Glutamatergic neuron (in vitro differentiated cells): ENCODE data around the gene TMEM150B. TPM values are rescaled to one million over a fixed set of nuclear protein-coding genes. Genes with fewer than 3 reads are reported as not detected.

Experiments used
- DNase-seq: peaks from one replicate; pipeline ENCODE4 v3.0.0; 2022
- H3K27ac Mint-ChIP-seq: one replicate; pipeline ENCODE4 v1.8.0; 2020; ENCODE audit warnings: mild to moderate bottlenecking, mixed read lengths, inconsistent platforms; ENCODE audit not compliant: unreplicated experiment
- H3K27me3 Mint-ChIP-seq: one replicate; pipeline ENCODE4 v1.8.0; 2020; ENCODE audit warnings: mild to moderate bottlenecking, moderate library complexity, mixed read lengths, inconsistent platforms; ENCODE audit not compliant: unreplicated experiment
- H3K36me3 Mint-ChIP-seq: one replicate; pipeline ENCODE4 v1.8.0; 2020; ENCODE audit warnings: mild to moderate bottlenecking, mixed read lengths, inconsistent platforms; ENCODE audit not compliant: unreplicated experiment
- H3K4me1 Mint-ChIP-seq: one replicate; pipeline ENCODE4 v1.8.0; 2020; ENCODE audit warnings: mild to moderate bottlenecking, low read depth, mixed read lengths, inconsistent platforms; ENCODE audit not compliant: unreplicated experiment
- H3K4me3 Mint-ChIP-seq: one replicate; pipeline ENCODE4 v1.8.0; 2020; ENCODE audit warnings: mild to moderate bottlenecking, mixed read lengths, inconsistent platforms; ENCODE audit not compliant: unreplicated experiment
- H3K9me3 Mint-ChIP-seq: one replicate; pipeline ENCODE4 v1.8.0; 2020; ENCODE audit warnings: mild to moderate bottlenecking, moderate library complexity, mixed read lengths, inconsistent platforms; ENCODE audit not compliant: unreplicated experiment
- total RNA-seq: library from RNA; stranded (reverse); fragmentation: NEBNext Ultra II Directional; extraction: Animal tissue kit (Norgen Biotek cat#: 25700); gene quantifications from one replicate; pipeline ENCODE4 v1.2.1, GENCODE V29; 2021; ENCODE audit not compliant: unreplicated experiment
- TF ChIP-seq, protein P1 (sequence below): fragments of 200-600 bp; sonication (generic); IDR thresholded peaks from one replicate; pipeline ENCODE4 v1.5.0; 2021; ENCODE audit not compliant: partially characterized antibody, unreplicated experiment

TMEM150B gene
- total RNA-seq, 1 donor from 2014 or later: not detected

GRCh38 chr19:55270172-55270942 is 54.8 kb downstream of the TMEM150B start:
- Mint-ChIP-seq H3K4me1 (peaks cover 6% of the 10 kb centered on the region), H3K9me3 (peaks cover 7% of the 10 kb centered on the region), H3K27me3 (peaks cover 7% of the 10 kb centered on the region), H3K4me3 (no peak overlapping the region), H3K27ac (no peak overlapping the region), H3K36me3 (peaks cover 11% of the 10 kb centered on the region)
- no peak for DNase-seq
- TF ChIP-seq, protein P1, sequence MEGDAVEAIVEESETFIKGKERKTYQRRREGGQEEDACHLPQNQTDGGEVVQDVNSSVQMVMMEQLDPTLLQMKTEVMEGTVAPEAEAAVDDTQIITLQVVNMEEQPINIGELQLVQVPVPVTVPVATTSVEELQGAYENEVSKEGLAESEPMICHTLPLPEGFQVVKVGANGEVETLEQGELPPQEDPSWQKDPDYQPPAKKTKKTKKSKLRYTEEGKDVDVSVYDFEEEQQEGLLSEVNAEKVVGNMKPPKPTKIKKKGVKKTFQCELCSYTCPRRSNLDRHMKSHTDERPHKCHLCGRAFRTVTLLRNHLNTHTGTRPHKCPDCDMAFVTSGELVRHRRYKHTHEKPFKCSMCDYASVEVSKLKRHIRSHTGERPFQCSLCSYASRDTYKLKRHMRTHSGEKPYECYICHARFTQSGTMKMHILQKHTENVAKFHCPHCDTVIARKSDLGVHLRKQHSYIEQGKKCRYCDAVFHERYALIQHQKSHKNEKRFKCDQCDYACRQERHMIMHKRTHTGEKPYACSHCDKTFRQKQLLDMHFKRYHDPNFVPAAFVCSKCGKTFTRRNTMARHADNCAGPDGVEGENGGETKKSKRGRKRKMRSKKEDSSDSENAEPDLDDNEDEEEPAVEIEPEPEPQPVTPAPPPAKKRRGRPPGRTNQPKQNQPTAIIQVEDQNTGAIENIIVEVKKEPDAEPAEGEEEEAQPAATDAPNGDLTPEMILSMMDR: no peak

DNA sequence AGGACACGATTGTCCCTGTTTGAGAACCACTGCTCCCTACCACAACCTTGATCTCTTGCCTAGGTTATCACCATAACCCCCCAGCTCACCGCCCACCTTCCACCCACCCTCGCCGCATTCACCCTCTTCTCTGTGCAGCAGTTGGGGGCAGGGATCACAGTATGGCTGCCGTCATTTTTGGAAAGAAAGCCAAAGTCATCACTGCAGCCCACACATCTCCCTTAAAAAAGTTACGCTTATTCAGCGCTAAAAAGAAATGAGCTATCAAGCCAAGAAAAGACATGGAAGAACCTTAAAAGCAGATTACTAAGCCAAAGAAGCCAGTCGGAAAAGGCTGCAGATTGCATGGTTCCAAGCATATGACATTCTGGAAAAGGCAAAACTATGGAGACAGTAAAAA is 55.8 kb downstream of the TMEM150B start:
- Mint-ChIP-seq H3K36me3 (peaks cover 11% of the 10 kb centered on the region), H3K9me3 (peaks cover 7% of the 10 kb centered on the region), H3K4me3 (no peak overlapping the region), H3K4me1 (peaks cover 3% of the 10 kb centered on the region), H3K27ac (no peak overlapping the region), H3K27me3 (peaks cover 7% of the 10 kb centered on the region)
- no peak for DNase-seq
- TF ChIP-seq, protein P1: no peak

DNA sequence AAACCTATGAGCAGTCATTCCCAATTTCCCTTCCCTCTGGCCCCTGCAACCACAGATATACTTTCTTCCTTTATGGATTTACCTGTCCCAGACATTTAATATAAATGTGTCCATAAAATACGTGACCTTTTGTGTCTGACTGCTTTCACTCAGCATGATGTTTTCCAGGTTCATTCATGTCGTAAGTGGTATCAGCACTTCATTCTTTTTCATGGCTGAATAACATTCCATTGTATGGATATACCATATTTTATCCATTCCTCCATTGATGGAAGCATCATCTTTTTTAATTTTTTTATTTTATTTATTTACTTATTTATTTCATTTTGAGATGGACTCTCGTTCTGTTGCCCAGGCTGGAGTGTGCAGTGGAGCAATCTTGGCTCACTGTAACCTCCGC is 58.3 kb downstream of the TMEM150B start:
- H3K4me1 Mint-ChIP-seq: no peaks in the 10 kb centered on the region
- peaks cover 10% of the 10 kb centered on the region for H3K9me3 Mint-ChIP-seq
- H3K4me3 Mint-ChIP-seq: no peak overlapping the region
- H3K27me3 Mint-ChIP-seq: peaks cover 9% of the 10 kb centered on the region
- DNase-seq: no peak
- H3K27ac Mint-ChIP-seq: no peak overlapping the region
- H3K36me3 Mint-ChIP-seq: peaks cover 11% of the 10 kb centered on the region
- TF ChIP-seq, protein P1: no peak

GRCh38 chr19:55266404-55266803 is 58.7 kb downstream of the TMEM150B start:
- no peak for DNase-seq
- Mint-ChIP-seq H3K4me1 (no peaks in the 10 kb centered on the region), H3K4me3 (peak overlapping the region; percentile 2), H3K36me3 (peaks cover 11% of the 10 kb centered on the region), H3K27me3 (peaks cover 8% of the 10 kb centered on the region), H3K27ac (peak overlapping the region; percentile 3), H3K9me3 (peaks cover 10% of the 10 kb centered on the region)
- TF ChIP-seq, protein P1: no peak

DNA sequence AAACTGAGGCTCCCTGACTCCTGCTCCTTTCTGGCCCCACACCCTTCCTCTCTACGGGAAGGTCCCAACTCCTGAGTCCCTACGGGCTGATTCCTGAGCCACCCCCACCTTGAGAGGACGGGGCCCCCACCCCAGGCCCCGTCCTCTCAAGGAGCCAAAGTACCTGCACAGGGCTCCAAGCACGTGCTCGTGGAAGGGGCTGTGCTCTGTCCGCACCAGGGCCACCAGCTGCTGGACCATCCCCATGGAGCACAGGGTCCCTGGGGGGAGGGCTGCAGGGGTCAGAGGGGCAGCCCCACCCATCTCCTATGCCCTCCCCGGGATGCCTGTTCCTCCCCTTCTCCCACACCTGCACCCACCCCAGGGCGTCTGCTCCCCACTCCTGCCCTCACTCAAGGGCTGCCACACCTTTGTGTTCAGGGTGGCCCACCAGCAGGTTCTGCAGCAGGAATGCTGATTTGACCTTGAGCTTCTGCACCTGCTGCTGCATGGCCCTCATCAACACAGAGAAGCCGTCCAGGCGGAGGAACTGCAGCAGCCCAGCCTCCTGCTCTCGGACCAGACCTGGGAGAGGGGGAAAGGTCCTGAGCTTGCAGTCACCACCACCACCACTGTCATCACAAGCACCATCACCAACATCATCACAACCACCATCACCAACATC is 59.3 kb downstream of the TMEM150B start:
- H3K27me3 Mint-ChIP-seq: peaks cover 6% of the 10 kb centered on the region
- no peak for DNase-seq
- TF ChIP-seq, protein P1: no peak
- H3K4me1 Mint-ChIP-seq: no peaks in the 10 kb centered on the region
- no peak overlapping the region for H3K27ac Mint-ChIP-seq
- peaks cover 10% of the 10 kb centered on the region for H3K9me3 Mint-ChIP-seq
- no peak overlapping the region for H3K4me3 Mint-ChIP-seq
- peaks cover 11% of the 10 kb centered on the region for H3K36me3 Mint-ChIP-seq
